Left lung (tissue), 10 donors: Measurements from ENCODE around the gene DAGLA. TPM values are rescaled to one million over a fixed set of nuclear protein-coding genes. Genes with fewer than 3 reads are reported as not detected.
A peak's percentile ranks its signal among the peaks of the same experiment; 100 is the strongest.

ENCODE experiments used
- ATAC-seq: fragments of 200-7000 bp; cut with Tn5 transposase; one replicate; pipeline ENCODE4 v1.9.1; 2020; ENCODE audit warnings: moderate library complexity
- DNase-seq, 4 donors: peaks; one replicate each; pipeline ENCODE4 v3.0.0-alpha.2; 2013 to 2020
- H3K27ac ChIP-seq, 2 donors: fragments of 200-600 bp; sonication (generic) in 1 of 2; one replicate each; pipeline versions ENCODE4 v1.5.0 to v1.8.0; 2020 to 2021
- H3K27me3 ChIP-seq, 2 donors: fragments of 200-600 bp; sonication (generic) in 1 of 2; one replicate each; pipeline versions ENCODE4 v1.5.0 to v1.8.0; 2020 to 2021
- H3K36me3 ChIP-seq, 2 donors: fragments of 200-600 bp; sonication (generic) in 1 of 2; one replicate each; pipeline versions ENCODE4 v1.5.0 to v1.8.0; 2020 to 2021
- H3K4me1 ChIP-seq, 2 donors: fragments of 200-600 bp; one replicate each; pipeline ENCODE4 v1.8.0; 2021
- H3K4me3 ChIP-seq, 2 donors: fragments of 200-600 bp; sonication (generic) in 1 of 2; one replicate each; pipeline versions ENCODE4 v1.5.0 to v1.8.0; 2020 to 2021; ENCODE audit warnings: mild to moderate bottlenecking in 1 of 2
- H3K9me3 ChIP-seq, 2 donors: fragments of 200-600 bp; sonication (generic) in 1 of 2; one replicate each; pipeline versions ENCODE4 v1.5.0 to v1.8.0; 2020 to 2021
- intact Hi-C, 2 donors: fragments of 100-400 bp; cut with DNase I; formaldehyde crosslinking; loops; one replicate each; pipeline versions ENCODE4 v1.11.2 to v1.14.2; 2022
- polyA plus RNA-seq, 6 donors: library from polyadenylated mRNA; unstranded; fragments of 120-200 nt; gene quantifications; one replicate each; pipeline ENCODE4 v1.2.1, GENCODE V29; 2013; ENCODE audit not compliant: insufficient read length in 6 of 6
- total RNA-seq, 2 donors: library from RNA; stranded (reverse); fragmentation: NEBNext Ultra II Directional; extraction: Animal tissue kit (Norgen Biotek cat#: 25700); gene quantifications; one replicate each; pipeline ENCODE4 v1.2.1, GENCODE V29; 2021
- TF ChIP-seq, protein P1 (sequence below), 2 donors: fragments of 200-600 bp; sonication (generic) in 1 of 2; IDR thresholded peaks; one replicate each; pipeline versions ENCODE4 v1.5.0 to v1.8.0; 2021; ENCODE audit warnings: antibody characterized with exemption in 2 of 2
- donor health status: DM: no; HTN: yes; CAD: no.
- donor health status: DM: no; HTN: no; CAD: no.

The DAGLA gene
- total and polyA plus RNA-seq, 8 donors: 2.2 to 4.3 (median 3.8) TPM

DNA sequence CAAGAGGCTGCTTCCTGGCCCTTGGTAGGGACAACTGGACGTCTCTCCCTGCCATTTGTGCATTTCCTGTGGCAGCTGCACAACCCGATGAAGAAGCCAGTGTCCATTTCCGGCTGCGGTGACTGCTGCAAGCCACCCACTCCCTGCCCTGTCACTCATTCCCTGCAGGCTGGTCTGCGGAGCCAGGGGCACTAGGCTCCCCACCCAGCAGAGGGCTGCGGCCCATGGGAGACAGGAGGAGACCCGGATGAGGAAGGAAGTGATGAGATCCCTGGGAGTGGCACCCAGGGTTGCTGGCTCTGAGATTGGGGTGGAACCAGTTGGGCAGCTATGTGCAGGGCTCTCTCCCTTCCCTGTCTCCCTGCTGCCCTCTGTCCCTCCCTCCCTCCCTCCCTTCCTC, 62.2 kb downstream of the DAGLA start:
- peak; percentile 51 for ATAC-seq
- H3K4me1 ChIP-seq: no peaks in the 10 kb centered on the region
- intact Hi-C loops: no loop called here
- peak in 1 of 4 donors; percentile 58 for DNase-seq
- no peaks in the 10 kb centered on the region for H3K9me3 ChIP-seq
- H3K27ac ChIP-seq: no peak overlapping the region
- H3K27me3 ChIP-seq: no peaks in the 10 kb centered on the region
- TF ChIP-seq, protein P1, sequence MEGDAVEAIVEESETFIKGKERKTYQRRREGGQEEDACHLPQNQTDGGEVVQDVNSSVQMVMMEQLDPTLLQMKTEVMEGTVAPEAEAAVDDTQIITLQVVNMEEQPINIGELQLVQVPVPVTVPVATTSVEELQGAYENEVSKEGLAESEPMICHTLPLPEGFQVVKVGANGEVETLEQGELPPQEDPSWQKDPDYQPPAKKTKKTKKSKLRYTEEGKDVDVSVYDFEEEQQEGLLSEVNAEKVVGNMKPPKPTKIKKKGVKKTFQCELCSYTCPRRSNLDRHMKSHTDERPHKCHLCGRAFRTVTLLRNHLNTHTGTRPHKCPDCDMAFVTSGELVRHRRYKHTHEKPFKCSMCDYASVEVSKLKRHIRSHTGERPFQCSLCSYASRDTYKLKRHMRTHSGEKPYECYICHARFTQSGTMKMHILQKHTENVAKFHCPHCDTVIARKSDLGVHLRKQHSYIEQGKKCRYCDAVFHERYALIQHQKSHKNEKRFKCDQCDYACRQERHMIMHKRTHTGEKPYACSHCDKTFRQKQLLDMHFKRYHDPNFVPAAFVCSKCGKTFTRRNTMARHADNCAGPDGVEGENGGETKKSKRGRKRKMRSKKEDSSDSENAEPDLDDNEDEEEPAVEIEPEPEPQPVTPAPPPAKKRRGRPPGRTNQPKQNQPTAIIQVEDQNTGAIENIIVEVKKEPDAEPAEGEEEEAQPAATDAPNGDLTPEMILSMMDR (IDR thresholded peaks at IDR 0.05): no peak
- no peak overlapping the region for H3K4me3 ChIP-seq
- peaks cover 0 to 31% of the 10 kb centered on the region in 2 donors for H3K36me3 ChIP-seq

DNA sequence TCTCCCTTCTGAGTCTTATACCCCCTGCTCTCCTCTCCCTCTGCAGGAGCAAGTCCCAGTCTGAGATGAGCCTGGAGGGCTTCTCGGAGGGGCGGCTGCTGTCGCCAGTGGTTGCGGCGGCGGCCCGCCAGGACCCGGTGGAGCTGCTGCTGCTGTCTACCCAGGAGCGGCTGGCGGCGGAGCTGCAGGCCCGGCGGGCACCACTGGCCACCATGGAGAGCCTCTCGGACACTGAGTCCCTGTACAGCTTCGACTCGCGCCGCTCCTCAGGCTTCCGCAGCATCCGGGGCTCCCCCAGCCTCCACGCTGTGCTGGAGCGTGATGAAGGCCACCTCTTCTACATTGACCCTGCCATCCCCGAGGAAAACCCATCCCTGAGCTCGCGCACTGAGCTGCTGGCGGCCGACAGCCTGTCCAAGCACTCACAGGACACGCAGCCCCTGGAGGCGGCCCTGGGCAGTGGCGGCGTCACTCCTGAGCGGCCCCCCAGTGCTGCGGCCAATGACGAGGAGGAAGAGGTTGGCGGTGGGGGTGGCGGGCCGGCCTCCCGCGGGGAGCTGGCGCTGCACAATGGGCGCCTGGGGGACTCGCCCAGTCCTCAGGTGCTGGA, 63.4 kb downstream of the DAGLA start:
- H3K36me3 ChIP-seq: peaks cover 0 to 31% of the 10 kb centered on the region in 2 donors
- no peaks in the 10 kb centered on the region for H3K27me3 ChIP-seq
- TF ChIP-seq, protein P1 (IDR thresholded peaks at IDR 0.05): no peak
- intact Hi-C loops: no loop called here
- H3K9me3 ChIP-seq: no peaks in the 10 kb centered on the region
- H3K4me3 ChIP-seq: no peak overlapping the region
- no peak for DNase-seq
- no peak overlapping the region for H3K27ac ChIP-seq
- ATAC-seq: no peak
- peaks cover 0 to 6% of the 10 kb centered on the region in 2 donors for H3K4me1 ChIP-seq

GRCh38 chr11:61744181-61744580, 64.0 kb downstream of the DAGLA start:
- intact Hi-C loops: no loop called here
- peaks cover 0 to 6% of the 10 kb centered on the region in 2 donors for H3K4me1 ChIP-seq
- DNase-seq (no peak), ATAC-seq (no peak)
- TF ChIP-seq, protein P1 (IDR thresholded peaks at IDR 0.05): no peak
- H3K9me3 ChIP-seq: no peaks in the 10 kb centered on the region
- H3K4me3 ChIP-seq: no peak overlapping the region
- no peak overlapping the region for H3K27ac ChIP-seq
- no peaks in the 10 kb centered on the region for H3K27me3 ChIP-seq
- peaks cover 0 to 31% of the 10 kb centered on the region in 2 donors for H3K36me3 ChIP-seq

GRCh38 chr11:61744609-61745156, 64.5 kb downstream of the DAGLA start:
- TF ChIP-seq, protein P1 (IDR thresholded peaks at IDR 0.05): no peak
- ATAC-seq (no peak), DNase-seq (no peak)
- no peak overlapping the region for H3K4me3 ChIP-seq
- no peak overlapping the region for H3K27ac ChIP-seq
- peaks cover 0 to 31% of the 10 kb centered on the region in 2 donors for H3K36me3 ChIP-seq
- H3K27me3 ChIP-seq: peaks cover 0 to 2% of the 10 kb centered on the region in 2 donors
- H3K9me3 ChIP-seq: no peaks in the 10 kb centered on the region
- H3K4me1 ChIP-seq: peaks cover 0 to 6% of the 10 kb centered on the region in 2 donors
- intact Hi-C loops: no loop called here

GRCh38 chr11:61745781-61746441, 65.7 kb downstream of the DAGLA start:
- no peak for DNase-seq
- TF ChIP-seq, protein P1 (IDR thresholded peaks at IDR 0.05): no peak
- peaks cover 0 to 20% of the 10 kb centered on the region in 2 donors for H3K36me3 ChIP-seq
- intact Hi-C loops: no loop called here
- ATAC-seq: no peak
- H3K4me1 ChIP-seq: peaks cover 0 to 6% of the 10 kb centered on the region in 2 donors
- H3K4me3 ChIP-seq: no peak overlapping the region
- peaks cover 0 to 14% of the 10 kb centered on the region in 2 donors for H3K27me3 ChIP-seq
- no peaks in the 10 kb centered on the region for H3K9me3 ChIP-seq
- no peak overlapping the region for H3K27ac ChIP-seq
